Measurements from ENCODE around the gene GPRC5D.

Gene GPRC5D

DNA sequence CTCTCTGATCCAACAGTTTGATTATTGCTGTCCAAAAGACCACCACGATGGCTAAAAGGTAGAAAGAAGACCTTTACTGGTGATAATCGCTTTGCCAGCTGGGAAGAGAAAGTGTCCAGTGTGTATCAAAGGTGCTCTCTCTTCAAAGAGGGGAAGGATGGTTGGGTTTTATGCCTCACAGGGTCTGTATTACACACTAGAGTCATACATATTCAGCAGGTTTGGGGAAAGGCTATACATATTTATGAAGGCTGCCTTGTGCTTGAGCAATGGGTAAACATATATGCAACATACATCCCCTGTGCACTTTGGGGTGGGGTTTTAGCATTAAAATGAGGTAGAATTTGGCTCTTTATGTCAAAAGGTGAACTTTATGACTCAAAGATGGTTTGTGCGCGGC is 18.2 kb downstream of the GPRC5D start:
- DNase-seq: no peak

DNA sequence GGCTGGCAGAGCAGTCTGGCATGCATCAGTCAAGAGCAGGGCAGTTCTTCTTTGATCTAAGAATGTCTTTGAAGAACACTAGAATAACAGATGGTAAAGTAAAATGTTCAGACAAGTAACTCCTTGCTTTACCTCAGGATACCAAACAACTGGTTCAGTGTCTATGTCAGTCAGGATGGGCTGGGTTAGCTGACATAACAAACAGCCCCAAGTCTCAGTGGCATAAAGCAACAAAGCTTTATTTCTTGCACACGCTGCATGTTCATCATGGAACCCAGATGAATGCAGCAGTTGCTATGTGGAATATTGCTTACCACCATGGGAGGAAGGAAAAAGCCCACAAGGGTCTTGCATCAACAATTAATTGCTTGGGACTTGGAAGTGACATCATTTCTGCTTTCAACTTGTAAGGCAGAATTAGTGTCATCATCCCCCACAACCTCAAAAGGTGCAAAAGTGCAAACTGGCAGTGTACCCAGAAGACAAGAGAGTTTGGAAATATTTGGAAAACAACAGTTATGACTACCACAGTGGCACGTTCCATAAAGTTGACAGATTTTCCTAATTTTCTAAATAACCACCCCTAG is 21.2 kb downstream of the GPRC5D start:
- DNase-seq: no peak

DNA sequence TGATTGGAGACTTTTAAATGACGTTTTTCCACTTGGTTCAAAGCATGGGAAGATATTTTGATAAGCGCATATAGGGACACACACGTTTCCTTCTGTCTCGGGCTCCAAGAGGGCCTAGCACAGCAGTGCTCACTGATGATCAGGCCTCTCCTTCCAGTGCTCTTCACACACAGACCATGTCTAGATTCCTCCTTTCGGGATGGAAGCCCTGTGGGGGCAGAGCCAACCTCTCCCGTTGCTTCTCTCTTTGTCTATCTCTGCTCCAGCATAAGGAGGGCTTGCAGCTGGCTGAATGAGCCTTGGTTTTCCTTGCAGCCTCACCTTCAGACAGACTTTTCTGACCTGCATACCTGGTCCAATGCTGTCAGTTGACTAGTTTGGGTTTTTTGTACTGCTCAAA is 22.3 kb downstream of the GPRC5D start:
- no peak for DNase-seq

DNA sequence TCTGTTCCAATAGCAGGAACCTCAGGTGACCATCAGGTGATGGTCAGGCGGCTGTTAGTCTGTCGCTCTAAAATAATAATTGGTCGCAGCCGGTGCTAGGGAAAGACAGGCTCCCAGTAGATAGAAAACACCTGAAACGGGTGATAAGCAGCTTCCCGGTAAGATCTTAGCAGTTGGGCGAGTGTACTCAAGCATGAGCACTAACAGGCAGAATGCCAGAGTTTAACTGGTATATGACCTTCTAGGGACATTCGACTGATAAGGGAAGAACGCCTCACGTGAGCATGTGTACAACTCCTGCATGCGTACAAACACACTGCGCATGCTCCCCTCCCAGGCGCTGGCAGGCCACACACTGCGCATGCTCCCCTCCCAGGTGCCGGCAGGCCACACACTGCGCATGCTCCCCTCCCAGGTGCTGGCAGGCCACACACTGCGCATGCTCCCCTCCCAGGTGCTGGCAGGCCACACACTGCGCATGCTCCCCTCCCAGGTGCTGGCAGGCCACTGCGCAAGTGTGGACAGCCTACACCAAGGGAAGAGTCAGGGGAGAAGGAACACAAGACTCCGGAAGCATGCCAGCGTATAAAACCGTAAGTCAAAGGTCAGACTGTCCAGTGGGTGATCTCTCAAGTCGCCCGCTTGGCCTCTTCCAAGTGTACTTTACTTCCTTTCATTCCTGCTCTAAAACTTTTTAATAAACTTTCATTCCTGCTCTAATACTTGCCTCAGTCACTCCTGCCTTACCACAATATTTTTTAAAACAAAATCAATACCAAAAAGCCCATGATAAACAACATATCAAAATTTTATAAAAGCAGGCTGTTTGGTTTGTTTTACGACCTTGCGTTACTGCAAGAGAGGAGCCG is 24.5 kb downstream of the GPRC5D start:
- peak; percentile 61 for DNase-seq

GRCh38 chr12:12926571-12927071 is 25.3 kb downstream of the GPRC5D start:
- no peak for DNase-seq

- DNase-seq: no peak
Observed at GRCh38 chr12:12925388-12925787, 26.6 kb downstream of the GPRC5D start.

GRCh38 chr12:12924169-12924568 is 27.8 kb downstream of the GPRC5D start:
- DNase-seq: peak; percentile 24

DNA sequence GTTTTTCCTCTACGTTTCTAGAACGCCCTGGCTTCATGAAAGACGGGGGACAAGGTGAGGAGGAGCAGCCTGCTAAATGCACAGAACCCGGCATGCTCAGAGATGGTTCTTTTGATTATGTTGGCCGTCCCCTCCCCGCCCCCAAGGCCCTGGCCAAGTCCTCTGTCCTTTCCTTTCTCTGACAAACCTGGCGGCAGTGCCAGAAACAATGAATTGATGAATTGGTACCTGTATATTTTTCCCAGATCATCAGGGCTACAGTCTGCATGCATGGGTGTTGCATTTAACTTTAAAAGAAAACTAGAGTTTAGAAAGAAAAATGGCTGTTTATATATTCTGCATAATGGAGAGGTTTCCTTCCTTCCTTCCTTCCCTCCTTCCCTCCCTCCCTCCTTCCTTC is 29.0 kb downstream of the GPRC5D start:
- no peak for DNase-seq

GRCh38 chr12:12922191-12922616 is 29.8 kb downstream of the GPRC5D start:
- peak; percentile 76 for DNase-seq

- no peak for DNase-seq
Observed at GRCh38 chr12:12919666-12920435, 32.1 kb downstream of the GPRC5D start.

GRCh38 chr12:12918781-12919389 is 33.1 kb downstream of the GPRC5D start:
- DNase-seq: no peak

DNA sequence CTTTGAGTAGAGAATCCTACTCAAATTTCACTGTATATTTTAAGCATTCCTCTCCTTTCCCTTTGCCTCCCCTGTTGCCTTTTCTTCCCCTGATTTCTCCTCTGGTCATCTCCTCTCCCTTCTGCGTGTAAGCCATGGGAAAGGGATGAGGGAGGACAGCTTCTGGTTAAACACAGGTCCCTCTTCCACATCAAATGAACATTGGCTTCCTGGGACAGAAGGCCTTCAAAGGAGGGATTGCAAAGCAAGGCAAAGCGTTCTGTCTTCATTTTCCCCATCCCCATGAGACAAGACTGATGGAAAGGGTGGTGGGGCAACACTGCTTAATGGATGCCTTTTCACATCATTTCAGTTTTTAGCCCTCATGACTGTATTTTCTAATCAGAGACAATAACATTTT is 34.5 kb downstream of the GPRC5D start:
- DNase-seq: no peak

GRCh38 chr12:12916135-12916944 is 35.6 kb downstream of the GPRC5D start:
- DNase-seq: peak; percentile 53

DNA sequence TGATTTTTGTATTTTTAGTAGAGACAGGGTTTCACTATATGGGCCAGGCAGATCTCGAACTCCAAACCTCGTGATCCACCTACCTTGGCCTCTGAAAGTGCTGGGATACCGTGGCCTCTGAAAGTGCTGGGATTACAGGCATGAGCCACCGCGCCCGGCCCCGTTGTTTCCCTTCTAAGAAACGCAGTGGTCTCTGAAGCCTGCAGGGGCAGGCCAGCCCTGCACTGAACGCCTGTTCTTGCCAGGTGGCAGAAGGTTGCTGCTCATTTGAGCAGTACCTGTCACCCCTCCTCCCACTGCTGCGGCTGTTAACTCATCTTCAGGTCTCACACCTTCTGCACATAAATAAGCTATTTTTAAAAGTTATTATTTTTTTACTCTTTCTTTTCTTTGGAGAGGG is 36.3 kb downstream of the GPRC5D start:
- DNase-seq: no peak

- DNase-seq: no peak
Observed at GRCh38 chr12:12912711-12913110, 39.3 kb downstream of the GPRC5D start.

- DNase-seq: no peak
Observed at GRCh38 chr12:12909995-12910420, 42.0 kb downstream of the GPRC5D start.

GRCh38 chr12:12909228-12909994 is 42.6 kb downstream of the GPRC5D start:
- DNase-seq: no peak

GRCh38 chr12:12908711-12909110 is 43.3 kb downstream of the GPRC5D start:
- DNase-seq: no peak

DNA sequence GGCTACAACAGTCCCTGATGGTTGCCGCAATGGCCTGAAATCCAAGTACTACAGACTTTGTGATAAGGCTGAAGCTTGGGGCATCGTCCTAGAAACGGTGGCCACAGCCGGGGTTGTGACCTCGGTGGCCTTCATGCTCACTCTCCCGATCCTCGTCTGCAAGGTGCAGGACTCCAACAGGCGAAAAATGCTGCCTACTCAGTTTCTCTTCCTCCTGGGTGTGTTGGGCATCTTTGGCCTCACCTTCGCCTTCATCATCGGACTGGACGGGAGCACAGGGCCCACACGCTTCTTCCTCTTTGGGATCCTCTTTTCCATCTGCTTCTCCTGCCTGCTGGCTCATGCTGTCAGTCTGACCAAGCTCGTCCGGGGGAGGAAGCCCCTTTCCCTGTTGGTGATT is 43.7 kb downstream of the GPRC5D start:
- no peak for DNase-seq

DNA sequence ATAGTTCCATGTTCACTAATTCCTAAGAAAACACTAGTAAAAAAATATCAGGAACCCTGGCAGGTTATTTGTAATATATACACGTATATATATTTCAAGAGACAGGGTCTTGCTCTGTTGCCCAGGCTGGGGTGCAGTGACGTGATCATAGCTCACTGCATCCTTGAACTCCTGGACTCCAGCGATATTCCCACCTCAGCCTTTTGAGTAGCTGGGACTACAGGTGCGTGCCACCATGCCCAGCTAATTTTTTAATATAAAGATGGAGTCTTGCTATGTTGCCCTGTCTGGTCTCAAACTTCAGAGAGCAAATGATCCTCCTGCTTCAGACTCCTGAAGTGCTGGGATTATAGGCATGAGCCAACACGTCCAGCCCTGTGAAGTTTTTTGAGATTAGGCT is 44.4 kb downstream of the GPRC5D start:
- no peak for DNase-seq

Measured in kidney glomerular epithelial cell (primary cell).